Measurements from ENCODE around the gene DCST1. TPM values are rescaled to one million over a fixed set of nuclear protein-coding genes. Genes with fewer than 3 reads are reported as not detected.

Gene DCST1
- polyA plus RNA-seq, 1 donor: 0.58 TPM

- no peak for DNase-seq
Measured at GRCh38 chr1:155032886-155033285, 738 bp upstream of the DCST1 start.

- DNase-seq: no peak
Measured at GRCh38 chr1:155034318-155035208, 939 bp downstream of the DCST1 start.

GRCh38 chr1:155035936-155036335 is 2.3 kb downstream of the DCST1 start:
- DNase-seq: no peak

GRCh38 chr1:155037043-155037442 is 3.4 kb downstream of the DCST1 start:
- DNase-seq: no peak

- no peak for DNase-seq
Measured at GRCh38 chr1:155037851-155038441, 4.3 kb downstream of the DCST1 start.

GRCh38 chr1:155038602-155039307 is 5.1 kb downstream of the DCST1 start:
- no peak for DNase-seq

GRCh38 chr1:155039308-155039669 is 5.7 kb downstream of the DCST1 start:
- DNase-seq: no peak

GRCh38 chr1:155040358-155041093 is 6.9 kb downstream of the DCST1 start:
- no peak for DNase-seq

- DNase-seq: no peak
Measured at GRCh38 chr1:155042789-155043188, 9.2 kb downstream of the DCST1 start.

GRCh38 chr1:155043301-155043702 is 9.7 kb downstream of the DCST1 start:
- no peak for DNase-seq

GRCh38 chr1:155043793-155044192 is 10.2 kb downstream of the DCST1 start:
- DNase-seq: no peak

- DNase-seq: no peak
Measured at GRCh38 chr1:155044365-155044764, 10.7 kb downstream of the DCST1 start.

GRCh38 chr1:155044812-155045657 is 11.4 kb downstream of the DCST1 start:
- peak; percentile 50 for DNase-seq

GRCh38 chr1:155048449-155049334 is 15.1 kb downstream of the DCST1 start:
- DNase-seq: no peak

GRCh38 chr1:155049651-155050559 is 16.3 kb downstream of the DCST1 start:
- no peak for DNase-seq

- peak; percentile 64 for DNase-seq
Measured at GRCh38 chr1:155050560-155051341, 17.1 kb downstream of the DCST1 start, which contains the start of gene ADAM15. Gene ADAM15 (plus strand): TSS chr1:155051316. CDS start chr1:155051387, 71 bp downstream.

GRCh38 chr1:155051342-155051776 is 17.7 kb downstream of the DCST1 start:
- no peak for DNase-seq

GRCh38 chr1:155051777-155052398 is 18.3 kb downstream of the DCST1 start:
- no peak for DNase-seq

All from left kidney (tissue), 2 donors.